Transverse colon (tissue), 4 donors: ENCODE measurements around the gene POC5.

Source experiments
- POLR2A ChIP-seq: fragments of 450-650 bp; IDR thresholded peaks from one replicate; pipeline ENCODE4 v1.6.1; 2016; ENCODE audit warnings: antibody characterized with exemption, mild to moderate bottlenecking, moderate library complexity
- POLR2AphosphoS5 ChIP-seq, 3 donors: sonication (generic); formaldehyde crosslinking; IDR thresholded peaks; one replicate each; pipeline ENCODE4 v1.6.1; 2016; ENCODE audit warnings: antibody characterized with exemption in 3 of 3
- TF ChIP-seq, protein P1 (sequence below), 5 experiments: fragments of 200-600 bp in 3 of 5; fragments of 450-650 bp in 2 of 5; sonication (generic) in 3 of 5; IDR thresholded peaks; 1 replicate in 2 of 5; 2 replicates in 3 of 5; pipeline ENCODE4 v1.5.1; 2016 to 2017; ENCODE audit warnings: antibody characterized with exemption in 5 of 5, inconsistent platforms in 3 of 5, mild to moderate bottlenecking in 2 of 5, moderate library complexity in 1 of 5

DNA sequence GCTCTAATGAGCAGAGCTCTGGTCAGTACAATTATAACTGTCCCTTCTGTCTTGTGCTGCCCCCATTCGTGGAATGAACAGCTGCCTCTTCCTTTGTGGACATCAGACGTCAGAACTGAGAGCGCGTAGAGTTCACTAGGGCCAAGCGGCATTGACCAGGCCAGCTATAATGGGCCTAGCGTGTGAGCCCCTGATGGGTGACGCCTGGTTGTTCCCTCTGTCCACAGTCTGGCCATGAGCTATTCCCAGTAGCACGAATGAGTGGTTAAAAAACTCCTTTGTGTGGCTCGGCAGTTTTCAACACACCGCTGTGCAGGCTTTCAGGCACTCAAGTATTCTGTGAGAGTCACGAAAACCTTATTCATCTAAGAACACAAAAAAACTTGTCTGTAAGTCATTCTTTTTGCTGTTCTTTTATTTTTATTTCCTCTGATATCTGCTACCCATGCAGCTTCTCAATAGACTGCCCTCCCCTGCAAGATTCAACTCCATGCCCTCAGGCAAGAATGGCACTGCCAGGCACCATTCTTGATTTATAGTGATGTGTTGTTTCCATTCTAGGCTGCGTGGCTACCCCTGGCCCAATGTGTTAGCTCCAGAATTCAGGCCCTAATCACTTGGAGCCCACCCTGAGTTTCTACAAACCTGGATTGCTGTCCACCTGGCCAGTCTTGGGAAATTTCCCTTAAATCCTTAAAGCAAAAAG is 53.5 kb downstream of the POC5 start:
- TF ChIP-seq, protein P1, sequence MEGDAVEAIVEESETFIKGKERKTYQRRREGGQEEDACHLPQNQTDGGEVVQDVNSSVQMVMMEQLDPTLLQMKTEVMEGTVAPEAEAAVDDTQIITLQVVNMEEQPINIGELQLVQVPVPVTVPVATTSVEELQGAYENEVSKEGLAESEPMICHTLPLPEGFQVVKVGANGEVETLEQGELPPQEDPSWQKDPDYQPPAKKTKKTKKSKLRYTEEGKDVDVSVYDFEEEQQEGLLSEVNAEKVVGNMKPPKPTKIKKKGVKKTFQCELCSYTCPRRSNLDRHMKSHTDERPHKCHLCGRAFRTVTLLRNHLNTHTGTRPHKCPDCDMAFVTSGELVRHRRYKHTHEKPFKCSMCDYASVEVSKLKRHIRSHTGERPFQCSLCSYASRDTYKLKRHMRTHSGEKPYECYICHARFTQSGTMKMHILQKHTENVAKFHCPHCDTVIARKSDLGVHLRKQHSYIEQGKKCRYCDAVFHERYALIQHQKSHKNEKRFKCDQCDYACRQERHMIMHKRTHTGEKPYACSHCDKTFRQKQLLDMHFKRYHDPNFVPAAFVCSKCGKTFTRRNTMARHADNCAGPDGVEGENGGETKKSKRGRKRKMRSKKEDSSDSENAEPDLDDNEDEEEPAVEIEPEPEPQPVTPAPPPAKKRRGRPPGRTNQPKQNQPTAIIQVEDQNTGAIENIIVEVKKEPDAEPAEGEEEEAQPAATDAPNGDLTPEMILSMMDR (IDR thresholded peaks at IDR 0.05): no peak
- TF ChIP-seq POLR2AphosphoS5 (IDR thresholded peaks at IDR 0.05) (no peak), POLR2A (no peak)
